Measurements from ENCODE around the gene PCDH15.

GRCh38 chr10:54259104-54259503 is 541.9 kb downstream of the PCDH15 start:
- TF ChIP-seq SUZ12 (IDR thresholded peaks at IDR 0.05; ENCODE audit: extremely low read depth, insufficient read depth, insufficient read length) (no peak), YY1 (IDR thresholded peaks at IDR 0.05; ENCODE audit: insufficient read depth, insufficient read length) (no peak)

All from NT2/D1 (cell line).